GM13976 (cell line): Measurements from ENCODE around the gene TXNL1.

Experiments used
- DNase-seq: peaks from one replicate; pipeline ENCODE4 v3.0.0; 2012; ENCODE audit warnings: low spot score
- CTCF ChIP-seq: IDR thresholded peaks from 2 replicates; pipeline ENCODE4 v1.5.1; 2012; ENCODE audit warnings: borderline replicate concordance, mild to moderate bottlenecking; ENCODE audit not compliant: insufficient read depth; ENCODE audit errors: extremely low read depth, missing control alignments, control extremely low read depth
- in situ Hi-C: fragments of 300-500 bp; cut with MboI; formaldehyde crosslinking; loops from one replicate; pipeline ENCODE4 v1.12.0; 2022; ENCODE audit warnings: low sequenced_read_pairs, mixed read lengths, inconsistent platforms; ENCODE audit not compliant: unreplicated experiment

TXNL1 gene

GRCh38 chr18:56556907-56557306 lies 81.5 kb downstream of the TXNL1 start:
- no peak for DNase-seq
- TF ChIP-seq CTCF: no peak
- in situ Hi-C loops: no loop called here

GRCh38 chr18:56550121-56550520 lies 88.3 kb downstream of the TXNL1 start:
- no peak for TF ChIP-seq CTCF
- DNase-seq: no peak
- in situ Hi-C loops: no loop called here
